Fibroblast of lung (primary cell): ENCODE data around the gene PHLDA1. TPM values are rescaled to one million over a fixed set of nuclear protein-coding genes. Genes with fewer than 3 reads are reported as not detected.

Experiments
- DNase-seq, 2 donors: peaks; one replicate each; pipeline versions ENCODE4 v3.0.0 to v3.0.0-alpha.2; 2010; ENCODE audit warnings: low read depth in 2 of 2
- H2AFZ ChIP-seq: 2 replicates; pipeline ENCODE4 v1.5.1; 2012; ENCODE audit warnings: low read length, control low read depth, inconsistent platforms
- H3K27ac ChIP-seq: 2 replicates; pipeline ENCODE4 v1.5.1; 2011; ENCODE audit warnings: low read length, control low read depth; ENCODE audit not compliant: insufficient read depth
- H3K27me3 ChIP-seq: 2 replicates; pipeline ENCODE4 v1.5.1; 2011; ENCODE audit warnings: mild to moderate bottlenecking, low read length; ENCODE audit not compliant: control insufficient read depth, insufficient read depth
- H3K36me3 ChIP-seq: 2 replicates; pipeline ENCODE4 v1.5.1; 2011; ENCODE audit warnings: low read length; ENCODE audit not compliant: control insufficient read depth, insufficient read depth
- H3K4me1 ChIP-seq: 2 replicates; pipeline ENCODE4 v1.5.1; 2011; ENCODE audit warnings: low read length; ENCODE audit not compliant: control insufficient read depth, insufficient read depth; ENCODE audit errors: extremely low read depth
- H3K4me2 ChIP-seq: 2 replicates; pipeline ENCODE4 v1.5.1; 2011; ENCODE audit warnings: low read length, control low read depth; ENCODE audit not compliant: insufficient read depth; ENCODE audit errors: extremely low read depth
- H3K4me3 ChIP-seq, 4 experiments: fragments of 200-600 bp in 1 of 4; sonication (generic) in 1 of 4; replicated peaks in 1 of 4; 2 replicates each; pipeline ENCODE4 v1.5.1; 2011 to 2016; ENCODE audit warnings: low read length in 4 of 4, low read depth in 3 of 4, mild to moderate bottlenecking in 3 of 4, control low read depth in 2 of 4, inconsistent platforms in 1 of 4, mixed read lengths in 1 of 4; ENCODE audit not compliant: insufficient read depth in 1 of 4; ENCODE audit errors: control extremely low read depth in 1 of 4
- H3K79me2 ChIP-seq: 2 replicates; pipeline ENCODE4 v1.5.1; 2012; ENCODE audit warnings: mild to moderate bottlenecking, low read length, inconsistent platforms; ENCODE audit not compliant: control insufficient read depth, insufficient read depth
- H3K9ac ChIP-seq: 2 replicates; pipeline ENCODE4 v1.5.1; 2011; ENCODE audit warnings: mild to moderate bottlenecking, low read length, control low read depth; ENCODE audit not compliant: insufficient read depth
- H3K9me3 ChIP-seq: 2 replicates; pipeline ENCODE4 v1.5.1; 2012; ENCODE audit warnings: low read depth, low read length; ENCODE audit not compliant: control insufficient read depth, insufficient read depth
- H4K20me1 ChIP-seq: 2 replicates; pipeline ENCODE4 v1.5.1; 2011; ENCODE audit warnings: low read length; ENCODE audit not compliant: control insufficient read depth, insufficient read depth; ENCODE audit errors: extremely low read depth
- CTCF ChIP-seq, 2 donors: IDR thresholded peaks in 1 of 2; conservative IDR thresholded peaks in 1 of 2; 1 replicate in 1 of 2; 2 replicates in 1 of 2; pipeline ENCODE4 v1.5.1; 2011 to 2012; ENCODE audit warnings: low read length in 2 of 2, control low read depth in 1 of 2, inconsistent platforms in 1 of 2, low read depth in 1 of 2, mild to moderate bottlenecking in 1 of 2
- EZH2 ChIP-seq: IDR thresholded peaks from 2 replicates; pipeline ENCODE4 v1.5.1; 2012; ENCODE audit warnings: low read length, control low read depth, mild to moderate bottlenecking; ENCODE audit errors: missing control alignments
- polyA plus RNA-seq, 2 donors: library from polyadenylated mRNA; depleted of rRNA in 1 of 2; stranded (reverse) in 1 of 2; unstranded in 1 of 2; fragments of >200 nt; gene quantifications; 2 replicates each; pipeline ENCODE4 v1.2.1, GENCODE V29; 2011 to 2012; ENCODE audit warnings: missing spikeins in 1 of 2
- total RNA-seq: library from RNA; depleted of rRNA; stranded (reverse); fragments of >200 nt; gene quantifications from 2 replicates; pipeline ENCODE4 v1.2.1, GENCODE V29; 2014

Gene PHLDA1
- total and polyA plus RNA-seq, 2 donors (not counting 1 experiment from before 2014, with no cell fraction given), result 48.1 to 252 TPM

- Histone ChIP-seq H3K4me3 (no peak overlapping the region), H2AFZ (no peak overlapping the region), H3K9ac (no peak overlapping the region), H3K27ac (no peak overlapping the region), H3K27me3 (no peaks in the 10 kb centered on the region), H3K9me3 (no peaks in the 10 kb centered on the region), H3K36me3 (no peaks in the 10 kb centered on the region), H3K79me2 (no peaks in the 10 kb centered on the region), H3K4me1 (no peaks in the 10 kb centered on the region), H4K20me1 (no peaks in the 10 kb centered on the region), H3K4me2 (no peak overlapping the region)
- no peak for TF ChIP-seq EZH2
- TF ChIP-seq CTCF (conservative IDR thresholded peaks at IDR 0.05 in 1 of 2, IDR thresholded peaks at IDR 0.05 in 1 of 2; ENCODE audit: low read depth in 1 of 2, low read length in 2 of 2), result no peak
- no peak for DNase-seq
These were observed 28.8 kb downstream of the PHLDA1 start for GRCh38 chr12:76002598-76003354.

DNA sequence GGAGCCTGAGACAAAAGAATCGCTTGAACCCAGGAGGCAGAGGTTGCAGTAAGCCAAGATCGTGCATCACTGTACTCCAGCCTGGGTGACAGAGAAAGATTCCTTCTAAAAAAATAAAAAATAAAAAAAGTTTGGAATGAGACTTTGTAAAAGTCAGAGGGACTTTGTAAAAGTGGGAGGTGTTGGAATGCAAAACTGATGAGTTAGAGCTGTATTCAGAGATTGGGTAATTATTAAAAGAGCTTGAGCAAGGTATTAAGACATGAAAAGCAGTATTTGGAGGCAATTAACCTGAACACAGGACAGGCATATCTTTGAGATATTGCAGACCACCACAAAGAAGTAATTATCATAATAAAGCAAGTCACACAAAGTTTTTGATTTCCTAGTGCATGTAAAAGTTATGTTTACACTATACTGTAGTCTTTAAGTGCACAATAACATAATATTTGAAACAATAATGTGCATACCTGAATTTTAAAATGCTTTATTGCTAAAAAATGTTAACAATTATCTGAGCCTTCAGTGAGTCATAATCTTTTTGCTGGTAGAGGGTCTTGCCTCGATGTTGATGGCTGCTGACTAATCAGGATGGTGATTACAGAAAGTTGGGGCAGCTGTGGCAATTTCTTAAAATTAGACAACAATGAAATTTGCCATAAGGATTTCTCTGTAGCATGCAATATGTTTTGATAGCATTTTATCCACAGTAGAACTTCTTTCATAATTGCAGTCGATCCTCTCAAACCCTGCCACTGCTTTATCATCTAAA lies 33.1 kb downstream of the PHLDA1 start:
- no peak for DNase-seq
- H3K79me2 ChIP-seq, result no peaks in the 10 kb centered on the region
- H4K20me1 ChIP-seq, result no peaks in the 10 kb centered on the region
- H3K4me1 ChIP-seq, result no peaks in the 10 kb centered on the region
- no peaks in the 10 kb centered on the region for H3K9me3 ChIP-seq
- H3K36me3 ChIP-seq, result no peaks in the 10 kb centered on the region
- H3K9ac ChIP-seq, result no peak overlapping the region
- no peaks in the 10 kb centered on the region for H3K27me3 ChIP-seq
- TF ChIP-seq EZH2 (no peak), CTCF (conservative IDR thresholded peaks at IDR 0.05 in 1 of 2, IDR thresholded peaks at IDR 0.05 in 1 of 2; ENCODE audit: low read depth in 1 of 2, low read length in 2 of 2) (no peak)
- no peak overlapping the region for H3K4me2 ChIP-seq
- no peak overlapping the region for H2AFZ ChIP-seq
- H3K4me3 ChIP-seq, result no peak overlapping the region
- no peak overlapping the region for H3K27ac ChIP-seq

GRCh38 chr12:75997658-75998057 lies 33.9 kb downstream of the PHLDA1 start:
- Histone ChIP-seq H3K36me3 (no peaks in the 10 kb centered on the region), H3K9ac (no peak overlapping the region), H4K20me1 (no peaks in the 10 kb centered on the region), H3K27me3 (no peaks in the 10 kb centered on the region), H3K27ac (no peak overlapping the region), H3K4me1 (no peaks in the 10 kb centered on the region), H3K79me2 (no peaks in the 10 kb centered on the region), H3K4me2 (no peak overlapping the region), H3K9me3 (no peaks in the 10 kb centered on the region), H2AFZ (no peak overlapping the region), H3K4me3 (no peak overlapping the region)
- no peak for DNase-seq
- TF ChIP-seq CTCF (conservative IDR thresholded peaks at IDR 0.05 in 1 of 2, IDR thresholded peaks at IDR 0.05 in 1 of 2; ENCODE audit: low read depth in 1 of 2, low read length in 2 of 2), result no peak
- no peak for TF ChIP-seq EZH2
